Tibial nerve (tissue), 4 donors: ENCODE results near the gene CDK5. TPM values are rescaled to one million over a fixed set of nuclear protein-coding genes. Genes with fewer than 3 reads are reported as not detected.

ENCODE experiments used
- DNase-seq, 2 donors: peaks; one replicate each; pipeline ENCODE4 v3.0.0-alpha.2; 2019; ENCODE audit warnings: low spot score in 2 of 2
- H3K27ac ChIP-seq, 4 donors: fragments of 200-600 bp; sonication (generic) in 3 of 4; one replicate each; pipeline ENCODE4 v1.5.1; 2017 to 2019; ENCODE audit warnings: mild to moderate bottlenecking in 1 of 4
- H3K27me3 ChIP-seq, 2 donors: fragments of 200-600 bp; sonication (generic) in 1 of 2; one replicate each; pipeline versions ENCODE4 v1.5.1 to v1.6.0; 2017 to 2019
- H3K36me3 ChIP-seq, 3 donors: fragments of 200-600 bp; sonication (generic); one replicate each; pipeline ENCODE4 v1.5.1; 2018 to 2019
- H3K4me1 ChIP-seq, 4 donors: fragments of 200-600 bp; sonication (generic) in 3 of 4; one replicate each; pipeline ENCODE4 v1.5.1; 2017 to 2019
- H3K4me3 ChIP-seq, 4 donors: fragments of 200-600 bp; sonication (generic) in 3 of 4; one replicate each; pipeline ENCODE4 v1.5.1; 2017 to 2019; ENCODE audit warnings: mild to moderate bottlenecking in 1 of 4, moderate library complexity in 1 of 4
- H3K9me3 ChIP-seq, 4 donors: fragments of 200-600 bp; sonication (generic) in 3 of 4; one replicate each; pipeline ENCODE4 v1.5.1; 2017 to 2019
- CTCF ChIP-seq, 5 experiments: fragments of 200-600 bp in 3 of 5; fragments of 450-650 bp in 2 of 5; sonication (generic) in 3 of 5; IDR thresholded peaks; one replicate each; pipeline ENCODE4 v1.5.1; 2016 to 2019; ENCODE audit warnings: antibody characterized with exemption in 5 of 5, mild to moderate bottlenecking in 3 of 5, moderate library complexity in 2 of 5
- EP300 ChIP-seq, 2 donors: sonication (generic); formaldehyde crosslinking; IDR thresholded peaks; one replicate each; pipeline ENCODE4 v1.6.1; 2017; ENCODE audit warnings: antibody characterized with exemption in 2 of 2, mild to moderate bottlenecking in 1 of 2
- POLR2A ChIP-seq, 2 donors: fragments of 450-650 bp; IDR thresholded peaks; one replicate each; pipeline ENCODE4 v1.6.1; 2017; ENCODE audit warnings: antibody characterized with exemption in 2 of 2, mild to moderate bottlenecking in 2 of 2, moderate library complexity in 2 of 2
- WGBS, 2 donors: methylation state at CpG; one replicate each; pipeline ENCODE4 v1.1.5; 2018; 5-methylcytosine and 5-hydroxymethylcytosine counted together
- total RNA-seq, 4 donors: library from RNA; depleted of rRNA; stranded (reverse); fragments of >200 nt; gene quantifications; one replicate each; pipeline ENCODE4 v1.1.0, GENCODE V29; 2016

CDK5 gene
- total RNA-seq, 4 donors from 2014 or later, result 3.6 to 13.1 (median 7.1) TPM

GRCh38 chr7:151040616-151041375, 16.9 kb downstream of the CDK5 start:
- Histone ChIP-seq H3K9me3 (no peaks in the 10 kb centered on the region), H3K27me3 (no peaks in the 10 kb centered on the region), H3K4me1 (peaks cover 0 to 19% (median 9%) of the 10 kb centered on the region in 4 donors), H3K4me3 (no peak overlapping the region), H3K27ac (no peak overlapping the region), H3K36me3 (peaks cover 0 to 81% (median 0%) of the 10 kb centered on the region in 3 donors)
- DNase-seq, result no peak
- WGBS, 2 donors, result 87% methylated on average over 29 to 30 of the region's 30 CpGs
- no peak for TF ChIP-seq POLR2A (IDR thresholded peaks at IDR 0.05)
- no peak for TF ChIP-seq CTCF (IDR thresholded peaks at IDR 0.05)
- TF ChIP-seq EP300 (IDR thresholded peaks at IDR 0.05), result no peak

GRCh38 chr7:151039850-151040548, 17.7 kb downstream of the CDK5 start:
- DNase-seq, result no peak
- 68% methylated on average over 17 to 18 of the region's 18 CpGs for WGBS, 2 donors
- Histone ChIP-seq H3K36me3 (peaks cover 0 to 81% (median 0%) of the 10 kb centered on the region in 3 donors), H3K27me3 (no peaks in the 10 kb centered on the region), H3K9me3 (no peaks in the 10 kb centered on the region), H3K27ac (no peak overlapping the region), H3K4me1 (peaks cover 0 to 24% (median 9%) of the 10 kb centered on the region in 4 donors), H3K4me3 (no peak overlapping the region)
- TF ChIP-seq CTCF (IDR thresholded peaks at IDR 0.05) (no peak), EP300 (IDR thresholded peaks at IDR 0.05) (no peak), POLR2A (IDR thresholded peaks at IDR 0.05) (no peak)

GRCh38 chr7:151038951-151039849, 18.5 kb downstream of the CDK5 start:
- H3K27ac ChIP-seq, result peak overlapping the region in 2 of 4 donors; percentile 20 to 70
- no peak for TF ChIP-seq CTCF (IDR thresholded peaks at IDR 0.05)
- TF ChIP-seq POLR2A (IDR thresholded peaks at IDR 0.05), result no peak
- TF ChIP-seq EP300 (IDR thresholded peaks at IDR 0.05), result peak in 1 of 2 donors; percentile 45
- no peaks in the 10 kb centered on the region for H3K9me3 ChIP-seq
- no peak overlapping the region for H3K4me3 ChIP-seq
- 38 to 40% methylated on average over 10 to 12 of the region's 12 CpGs for WGBS, 2 donors
- no peaks in the 10 kb centered on the region for H3K27me3 ChIP-seq
- H3K4me1 ChIP-seq, result peaks cover 0 to 27% (median 9%) of the 10 kb centered on the region in 4 donors
- peaks cover 0 to 81% (median 0%) of the 10 kb centered on the region in 3 donors for H3K36me3 ChIP-seq
- peak; percentile 23 to 45 for DNase-seq

GRCh38 chr7:151035902-151036301, 21.8 kb downstream of the CDK5 start:
- no peaks in the 10 kb centered on the region for H3K9me3 ChIP-seq
- peak overlapping the region in 1 of 4 donors; percentile 73 for H3K27ac ChIP-seq
- H3K4me3 ChIP-seq, result no peak overlapping the region
- H3K36me3 ChIP-seq, result peaks cover 0 to 79% (median 0%) of the 10 kb centered on the region in 3 donors
- TF ChIP-seq CTCF (IDR thresholded peaks at IDR 0.05), result no peak
- TF ChIP-seq POLR2A (IDR thresholded peaks at IDR 0.05), result no peak
- no peak for TF ChIP-seq EP300 (IDR thresholded peaks at IDR 0.05)
- no peak for DNase-seq
- WGBS, 2 donors, result 91 to 93% methylated on average over 8 to 17 of the region's 17 CpGs
- H3K4me1 ChIP-seq, result peaks cover 0 to 27% (median 9%) of the 10 kb centered on the region in 4 donors
- H3K27me3 ChIP-seq, result no peaks in the 10 kb centered on the region
